22Rv1 (cell line): ENCODE measurements around the gene DISC1.
"Not testable (repeated sequence)": the region's sequence is repeated elsewhere in the genome, so short reads cannot be mapped to it uniquely, and the experiment has no call there.

Source experiments
- H3K27ac ChIP-seq: fragments of 450-650 bp; 2 replicates; pipeline ENCODE4 v1.5.1; 2017
- CTCF ChIP-seq: fragments of 450-650 bp; IDR thresholded peaks from 2 replicates; pipeline ENCODE4 v1.5.1; 2017; ENCODE audit warnings: mild to moderate bottlenecking
- ZFX ChIP-seq: fragments of 450-650 bp; IDR thresholded peaks from 2 replicates; pipeline ENCODE4 v1.6.1; 2017; ENCODE audit warnings: antibody characterized with exemption, borderline replicate concordance

The DISC1 gene

GRCh38 chr1:231761252-231761651 is 134.7 kb downstream of the DISC1 start:
- H3K27ac ChIP-seq: no peak overlapping the region
- TF ChIP-seq CTCF: no peak

- TF ChIP-seq CTCF (no peak), ZFX (no peak)
- no peak overlapping the region for H3K27ac ChIP-seq
Observed at GRCh38 chr1:231761747-231762541, 135.4 kb downstream of the DISC1 start.

GRCh38 chr1:231763456-231763855 is 136.9 kb downstream of the DISC1 start:
- H3K27ac ChIP-seq: no peak overlapping the region
- TF ChIP-seq ZFX: no peak
- TF ChIP-seq CTCF: no peak

- not testable (repeated sequence) for H3K27ac ChIP-seq
Observed at GRCh38 chr1:231765825-231766224, 139.2 kb downstream of the DISC1 start.

GRCh38 chr1:231767471-231767870 is 140.9 kb downstream of the DISC1 start:
- TF ChIP-seq CTCF (no peak), ZFX (no peak)
- no peak overlapping the region for H3K27ac ChIP-seq

GRCh38 chr1:231768416-231768815 is 141.8 kb downstream of the DISC1 start:
- H3K27ac ChIP-seq: no peak overlapping the region
- no peak for TF ChIP-seq ZFX
- no peak for TF ChIP-seq CTCF

GRCh38 chr1:231770506-231771175 is 144.1 kb downstream of the DISC1 start:
- no peak for TF ChIP-seq ZFX
- no peak for TF ChIP-seq CTCF
- H3K27ac ChIP-seq: no peak overlapping the region
